Naive B cell (primary cell): ENCODE measurements around the gene EPS15. TPM values are rescaled to one million over a fixed set of nuclear protein-coding genes. Genes with fewer than 3 reads are reported as not detected.
A peak's percentile ranks its signal among the peaks of the same experiment; 100 is the strongest.
"Not testable (repeated sequence)": the region's sequence is repeated elsewhere in the genome, so short reads cannot be mapped to it uniquely, and the experiment has no call there.

ENCODE experiments used
- ATAC-seq, 2 donors: fragments of 150-1000 bp; cut with Tn5 transposase; 2 replicates each; pipeline ENCODE4 v1.10.0; 2021; ENCODE audit warnings: low read depth in 2 of 2, mild to moderate bottlenecking in 2 of 2, moderate library complexity in 2 of 2
- DNase-seq: peaks from one replicate; pipeline ENCODE4 v3.0.0; 2022
- H3K27ac Mint-ChIP-seq, 6 donors: one replicate each; pipeline ENCODE4 v1.8.0; 2020 to 2022; ENCODE audit warnings: mild to moderate bottlenecking in 6 of 6, mixed read lengths in 6 of 6, moderate library complexity in 5 of 6, inconsistent platforms in 2 of 6
- H3K27me3 Mint-ChIP-seq, 3 donors: one replicate each; pipeline ENCODE4 v1.8.0; 2021 to 2022; ENCODE audit warnings: mixed read lengths in 3 of 3, mild to moderate bottlenecking in 1 of 3
- H3K36me3 Mint-ChIP-seq, 2 donors: one replicate each; pipeline ENCODE4 v1.8.0; 2020 to 2022; ENCODE audit warnings: mixed read lengths in 2 of 2, inconsistent platforms in 1 of 2, mild to moderate bottlenecking in 1 of 2
- H3K4me1 Mint-ChIP-seq, 3 donors: one replicate each; pipeline ENCODE4 v1.8.0; 2020 to 2022; ENCODE audit warnings: mixed read lengths in 3 of 3, inconsistent platforms in 1 of 3, mild to moderate bottlenecking in 1 of 3, moderate library complexity in 1 of 3
- H3K4me3 Mint-ChIP-seq, 8 donors: one replicate each; pipeline ENCODE4 v1.8.0; 2020 to 2022; ENCODE audit warnings: mild to moderate bottlenecking in 8 of 8, mixed read lengths in 8 of 8, moderate library complexity in 8 of 8, inconsistent platforms in 2 of 8
- H3K9me3 Mint-ChIP-seq, 7 donors: one replicate each; pipeline ENCODE4 v1.8.0; 2020 to 2022; ENCODE audit warnings: mixed read lengths in 7 of 7, mild to moderate bottlenecking in 5 of 7, inconsistent platforms in 2 of 7, moderate library complexity in 1 of 7
- polyA plus RNA-seq, 6 donors: library from polyadenylated mRNA; unstranded; fragments of 300-500 nt; fragmentation: Illumina TruSeq; gene quantifications; one replicate each; pipeline ENCODE4 v1.2.3, GENCODE V29; 2021; ENCODE audit warnings: low read depth in 6 of 6

EPS15 gene
- polyA plus RNA-seq, 6 donors from 2014 or later, result 40.6 to 76.5 (median 67.9) TPM

DNA sequence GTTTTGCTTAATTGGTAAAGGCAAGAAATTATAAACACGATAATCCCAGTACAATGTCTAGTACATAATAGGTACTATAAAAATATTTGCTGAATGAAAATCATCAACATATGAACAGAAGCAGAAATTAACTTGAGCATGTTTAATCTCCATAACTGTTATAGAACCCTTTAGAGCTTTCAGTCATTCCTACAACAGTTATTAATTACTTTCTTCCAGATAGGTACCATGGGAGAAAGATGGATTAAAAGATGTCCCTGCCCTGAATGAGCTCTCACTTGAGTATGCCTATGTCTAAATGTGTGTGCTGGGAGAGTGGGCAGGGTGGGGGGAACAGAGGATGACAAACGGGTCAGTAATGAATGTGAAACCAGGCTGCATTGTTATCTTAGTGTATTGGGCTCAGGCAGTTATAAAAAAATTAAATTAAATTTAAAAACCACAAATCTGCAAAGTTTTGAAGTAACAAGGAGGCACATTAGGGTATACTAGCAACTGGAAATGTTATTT is 2.4 kb downstream of the EPS15 start:
- no peak for ATAC-seq
- DNase-seq, result no peak
- H3K36me3 Mint-ChIP-seq, result peaks cover 0 to 8% of the 10 kb centered on the region in 2 donors
- no peaks in the 10 kb centered on the region for H3K27me3 Mint-ChIP-seq
- H3K9me3 Mint-ChIP-seq, result no peaks in the 10 kb centered on the region
- peak overlapping the region; percentile 68 to 94 (median 87) for H3K27ac Mint-ChIP-seq
- H3K4me1 Mint-ChIP-seq, result peaks cover 65 to 80% (median 72%) of the 10 kb centered on the region in 3 donors
- peak overlapping the region; percentile 40 to 99 (median 79) for H3K4me3 Mint-ChIP-seq

DNA sequence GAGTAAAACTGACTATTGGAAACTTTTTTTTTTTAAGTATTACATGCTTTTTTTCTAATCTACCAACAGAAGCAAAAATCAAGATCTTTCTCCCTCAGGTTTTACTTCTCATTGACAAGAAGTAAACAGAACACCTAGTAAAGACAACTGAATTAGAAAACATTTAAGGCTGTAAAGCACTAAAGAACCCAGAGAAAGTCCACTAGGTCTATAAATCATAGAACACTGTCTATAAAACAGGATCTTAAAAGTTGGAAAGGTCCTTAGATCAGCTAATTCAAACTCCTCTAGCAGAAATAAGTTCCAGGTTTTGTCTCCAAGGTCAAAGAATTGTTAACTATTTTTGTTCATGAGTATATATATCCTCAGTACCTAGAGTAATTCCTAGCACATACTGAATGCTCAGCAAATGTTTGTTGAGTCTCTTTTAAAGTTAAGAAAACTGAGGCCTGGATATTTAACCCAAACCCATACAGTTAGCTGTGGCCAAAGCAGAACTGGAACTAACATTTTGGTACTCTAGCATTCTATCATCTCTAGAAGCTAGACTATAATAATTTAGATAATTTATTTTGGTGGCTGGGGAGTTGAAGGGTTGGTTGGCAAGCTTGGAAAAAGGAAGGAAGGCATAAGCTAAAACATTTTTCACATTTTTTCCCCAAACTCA is 3.0 kb downstream of the EPS15 start:
- H3K36me3 Mint-ChIP-seq, result peaks cover 0 to 8% of the 10 kb centered on the region in 2 donors
- ATAC-seq, result no peak

DNA sequence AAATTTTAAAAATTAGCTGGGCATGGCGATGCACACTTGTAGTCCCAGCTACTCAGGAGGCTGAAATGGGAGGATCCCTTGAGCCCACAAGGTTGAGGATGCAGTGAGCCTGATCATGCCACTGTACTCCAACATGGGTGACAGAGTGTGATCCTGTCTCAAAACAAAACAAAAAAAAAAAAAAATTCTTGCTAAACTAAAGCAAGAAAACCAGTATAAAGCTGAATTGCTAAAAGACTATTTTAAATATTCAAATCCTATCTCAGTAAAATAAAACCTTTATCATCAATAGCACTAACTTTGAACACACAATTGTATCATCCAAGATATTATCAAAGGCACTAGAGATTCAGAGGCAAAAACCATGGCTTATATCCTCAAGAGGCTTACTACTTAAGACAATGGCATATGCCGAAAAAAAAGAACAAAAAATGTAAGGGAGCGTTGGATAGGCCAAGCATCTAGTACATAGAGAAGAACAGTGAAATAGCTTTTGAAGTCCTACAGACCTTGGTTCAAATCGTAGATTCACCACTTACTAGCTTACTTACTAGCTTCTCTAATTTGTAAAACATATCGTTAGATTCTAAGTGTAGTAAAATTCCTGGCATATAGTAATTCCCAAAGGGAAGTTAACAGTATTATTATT is 3.6 kb downstream of the EPS15 start:
- peaks cover 61 to 80% (median 72%) of the 10 kb centered on the region in 3 donors for H3K4me1 Mint-ChIP-seq
- peak overlapping the region; percentile 42 to 99 (median 79) for H3K4me3 Mint-ChIP-seq
- DNase-seq (no peak), ATAC-seq (no peak)
- peaks cover 0 to 8% of the 10 kb centered on the region in 2 donors for H3K36me3 Mint-ChIP-seq
- no peaks in the 10 kb centered on the region for H3K27me3 Mint-ChIP-seq
- H3K9me3 Mint-ChIP-seq, result no peaks in the 10 kb centered on the region
- peak overlapping the region; percentile 84 to 94 (median 90) for H3K27ac Mint-ChIP-seq

More for the DNA sequence above, 3.0 kb downstream of the EPS15 start:
- H3K4me3 Mint-ChIP-seq, result peak overlapping the region; percentile 49 to 99 (median 79)
- H3K4me1 Mint-ChIP-seq, result peaks cover 67 to 81% (median 78%) of the 10 kb centered on the region in 3 donors
- no peaks in the 10 kb centered on the region for H3K9me3 Mint-ChIP-seq
- no peaks in the 10 kb centered on the region for H3K27me3 Mint-ChIP-seq
- H3K27ac Mint-ChIP-seq, result peak overlapping the region; percentile 7 to 94 (median 90)
- DNase-seq, result no peak

DNA sequence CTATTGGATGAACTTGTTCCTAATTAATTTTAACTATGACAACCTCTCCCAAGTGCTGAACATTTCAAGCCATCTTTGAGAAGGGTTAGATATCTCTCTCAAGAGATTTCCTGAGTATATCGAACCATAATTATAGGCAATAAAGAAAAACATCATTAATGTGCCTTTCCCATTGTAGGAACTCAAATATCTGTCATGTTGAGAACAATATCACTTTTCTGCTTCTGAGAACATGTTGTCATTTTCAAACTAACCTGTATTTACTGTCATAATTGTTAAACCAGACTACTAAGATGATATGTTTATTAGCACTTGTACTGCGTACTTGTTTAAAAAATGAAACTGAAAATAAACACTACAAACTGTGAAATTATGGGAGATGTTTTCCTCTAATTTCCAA is 4.3 kb downstream of the EPS15 start:
- Mint-ChIP-seq H3K4me1 (peaks cover 58 to 80% (median 71%) of the 10 kb centered on the region in 3 donors), H3K27ac (peak overlapping the region; percentile 29 to 94 (median 86)), H3K27me3 (no peaks in the 10 kb centered on the region), H3K36me3 (peaks cover 0 to 8% of the 10 kb centered on the region in 2 donors), H3K9me3 (no peaks in the 10 kb centered on the region), H3K4me3 (peak overlapping the region; percentile 41 to 97 (median 75))
- DNase-seq, result no peak
- no peak for ATAC-seq

DNA sequence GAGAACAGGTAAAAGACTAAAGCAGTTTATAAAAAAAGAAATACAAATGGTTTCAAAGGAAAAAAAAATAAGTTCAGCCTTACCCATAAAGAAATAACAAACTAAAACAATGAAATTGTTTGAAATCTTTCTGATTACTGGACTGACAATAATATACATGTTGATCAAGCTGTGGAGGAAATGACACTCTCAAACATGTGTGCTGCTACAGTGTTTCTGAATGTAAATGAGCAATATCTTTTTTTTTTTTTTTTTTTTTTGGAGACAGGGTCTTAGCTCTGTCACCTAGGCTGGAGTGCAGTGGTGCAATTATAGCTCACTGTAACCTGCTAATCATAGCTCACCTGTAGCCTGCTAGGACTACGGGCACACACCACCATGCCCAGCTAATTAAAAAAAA is 6.5 kb downstream of the EPS15 start:
- no peak for DNase-seq
- Mint-ChIP-seq H3K27ac (peak overlapping the region in 2 of 6 donors; percentile 54 to 58), H3K36me3 (no peaks in the 10 kb centered on the region), H3K27me3 (no peaks in the 10 kb centered on the region), H3K4me3 (peak overlapping the region in 5 of 8 donors; percentile 44 to 65 (median 47)), H3K9me3 (no peaks in the 10 kb centered on the region), H3K4me1 (peaks cover 54 to 82% (median 73%) of the 10 kb centered on the region in 3 donors)
- ATAC-seq, result peak; percentile 55 to 61

DNA sequence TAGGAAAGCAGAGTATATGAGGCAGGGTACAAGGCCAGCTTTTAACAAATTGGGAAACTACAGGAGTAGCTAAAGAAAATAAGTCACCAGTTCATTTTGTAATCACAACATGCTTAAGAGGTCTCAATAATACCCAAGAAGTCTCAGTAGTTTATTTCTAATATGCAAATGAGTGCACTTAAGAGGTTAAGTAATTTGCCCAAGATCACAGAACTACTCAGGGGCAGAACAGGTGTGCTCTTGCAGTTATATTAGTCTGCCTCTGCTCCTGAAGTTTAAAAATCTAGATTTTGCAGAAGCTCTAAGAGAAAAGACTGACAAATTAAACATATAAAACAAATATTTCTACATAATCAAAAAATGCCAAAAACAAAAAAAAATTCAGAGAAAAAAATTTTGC is 6.9 kb downstream of the EPS15 start:
- H3K27me3 Mint-ChIP-seq, result no peaks in the 10 kb centered on the region
- peak overlapping the region in 5 of 8 donors; percentile 19 to 65 (median 45) for H3K4me3 Mint-ChIP-seq
- peak overlapping the region in 2 of 6 donors; percentile 30 to 54 for H3K27ac Mint-ChIP-seq
- H3K36me3 Mint-ChIP-seq, result no peaks in the 10 kb centered on the region
- H3K9me3 Mint-ChIP-seq, result no peaks in the 10 kb centered on the region
- no peak for DNase-seq
- H3K4me1 Mint-ChIP-seq, result peaks cover 49 to 82% (median 73%) of the 10 kb centered on the region in 3 donors
- ATAC-seq, result peak in 1 of 2 donors; percentile 45

DNA sequence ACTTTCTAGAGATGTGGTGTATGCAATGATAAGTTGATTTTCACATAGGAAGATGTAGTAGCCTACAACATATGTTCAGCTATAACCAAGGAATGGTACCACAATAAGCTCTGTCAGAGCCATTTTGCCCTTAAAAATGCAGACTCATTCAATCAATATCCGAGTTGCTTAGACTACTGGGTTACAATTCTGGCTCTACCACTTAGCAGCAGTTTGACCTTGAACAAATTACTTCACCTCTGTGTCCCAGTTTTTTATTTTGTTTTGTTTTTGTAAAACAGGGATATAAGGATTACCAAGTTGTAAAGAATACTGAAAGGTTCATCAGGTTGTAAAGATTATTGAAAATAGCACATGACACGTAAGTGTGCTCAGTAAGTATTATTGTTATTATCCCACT is 9.3 kb downstream of the EPS15 start:
- H3K27me3 Mint-ChIP-seq, result no peaks in the 10 kb centered on the region
- peak overlapping the region in 1 of 6 donors; percentile 15 for H3K27ac Mint-ChIP-seq
- peaks cover 0 to 5% of the 10 kb centered on the region in 2 donors for H3K36me3 Mint-ChIP-seq
- no peak overlapping the region for H3K4me3 Mint-ChIP-seq
- DNase-seq, result no peak
- H3K4me1 Mint-ChIP-seq, result peaks cover 46 to 78% (median 69%) of the 10 kb centered on the region in 3 donors
- H3K9me3 Mint-ChIP-seq, result no peaks in the 10 kb centered on the region
- ATAC-seq, result no peak

DNA sequence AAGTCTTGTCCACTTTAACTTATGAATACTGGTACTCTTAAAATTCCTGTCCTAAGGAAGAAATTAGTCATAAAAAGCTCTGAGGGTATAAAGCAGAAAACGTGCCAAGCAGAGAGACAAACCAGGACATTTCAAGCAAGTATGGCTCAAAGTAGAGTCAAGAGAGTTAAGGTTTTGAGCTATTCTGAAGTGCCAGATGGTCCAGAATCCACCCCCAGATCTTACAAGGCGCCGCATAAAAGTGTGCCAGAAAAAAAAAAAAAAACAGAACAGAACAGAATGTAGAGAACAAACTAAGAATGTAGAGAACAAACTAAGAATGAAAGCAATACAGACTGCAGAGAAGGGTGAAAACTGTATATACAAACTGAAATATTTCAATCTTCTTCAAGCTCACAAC is 12.5 kb downstream of the EPS15 start:
- Mint-ChIP-seq H3K27me3 (no peaks in the 10 kb centered on the region), H3K4me3 (peak overlapping the region in 6 of 8 donors; percentile 2 to 62 (median 30)), H3K9me3 (no peaks in the 10 kb centered on the region), H3K27ac (peak overlapping the region in 3 of 6 donors; percentile 0 to 70 (median 23)), H3K4me1 (peaks cover 30 to 77% (median 68%) of the 10 kb centered on the region in 3 donors), H3K36me3 (peaks cover 0 to 8% of the 10 kb centered on the region in 2 donors)
- DNase-seq (no peak), ATAC-seq (peak; percentile 53 to 54)

DNA sequence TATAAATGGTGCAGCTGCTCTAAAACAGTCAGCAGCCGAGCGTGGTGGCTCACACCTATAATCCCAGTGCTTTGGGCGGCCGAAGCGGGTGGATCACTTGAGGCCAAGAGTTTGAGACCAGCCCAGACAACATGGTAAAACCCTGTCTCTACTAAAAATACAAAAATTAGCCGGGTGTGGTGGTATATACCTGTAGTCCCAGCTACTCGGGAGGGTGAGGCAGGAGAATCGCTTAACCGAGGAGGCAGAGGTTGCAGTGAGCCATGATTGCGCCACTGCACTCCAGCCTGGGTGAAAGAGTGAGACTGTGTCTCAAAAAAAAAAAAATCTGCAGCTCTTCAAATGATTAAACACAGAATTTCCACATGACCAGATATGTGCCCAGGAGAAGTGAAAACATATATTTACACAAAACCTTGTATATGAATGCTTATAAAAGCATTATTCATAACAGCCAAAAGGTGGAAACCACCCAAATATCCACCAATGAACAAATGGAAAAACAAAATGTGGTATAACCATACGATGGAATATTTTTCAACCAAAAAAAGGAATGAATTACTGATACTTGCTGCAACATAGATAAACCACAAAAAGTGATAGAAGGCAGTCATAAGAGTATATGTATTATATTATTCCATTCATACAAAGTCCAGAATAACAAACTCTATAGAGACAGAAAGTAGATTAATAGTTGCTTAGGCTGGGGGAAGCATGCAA is 14.1 kb downstream of the EPS15 start:
- Mint-ChIP-seq H3K27me3 (no peaks in the 10 kb centered on the region), H3K4me1 (peaks cover 32 to 84% (median 74%) of the 10 kb centered on the region in 3 donors), H3K27ac (peak overlapping the region; percentile 39 to 93 (median 72)), H3K4me3 (peak overlapping the region in 5 of 8 donors; percentile 6 to 80 (median 31)), H3K9me3 (no peaks in the 10 kb centered on the region), H3K36me3 (peaks cover 0 to 9% of the 10 kb centered on the region in 2 donors)
- no peak for DNase-seq
- ATAC-seq, result peak; percentile 40 to 45

DNA sequence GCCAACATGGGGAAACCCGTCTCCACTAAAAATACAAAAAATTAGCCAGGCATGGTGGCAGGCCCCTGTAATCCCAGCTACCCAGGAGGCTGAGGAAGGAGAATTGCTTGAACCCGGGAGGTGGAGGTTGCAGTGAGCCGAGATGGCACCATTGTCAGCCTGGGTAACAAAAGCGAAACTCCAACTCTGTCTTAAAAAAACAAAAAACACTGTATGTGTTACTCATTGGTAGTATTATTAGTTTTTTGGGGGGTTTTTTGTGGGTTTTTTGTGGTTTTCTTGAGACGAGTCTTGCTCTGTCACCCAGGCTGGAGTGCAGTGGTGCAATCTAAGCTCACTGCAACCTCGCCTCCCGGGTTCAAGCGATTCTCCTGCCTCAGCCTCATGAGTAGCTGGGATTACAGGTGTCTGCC is 17.8 kb downstream of the EPS15 start:
- Mint-ChIP-seq H3K4me3 (peak overlapping the region; percentile 57 to 87 (median 72)), H3K4me1 (peaks cover 43 to 86% (median 68%) of the 10 kb centered on the region in 3 donors), H3K27ac (peak overlapping the region; percentile 71 to 92 (median 88)), H3K36me3 (peaks cover 0 to 13% of the 10 kb centered on the region in 2 donors)
- DNase-seq (peak; percentile 53), ATAC-seq (peak; percentile 83 to 87)
- H3K9me3 Mint-ChIP-seq, H3K27me3 Mint-ChIP-seq: not testable (repeated sequence)

DNA sequence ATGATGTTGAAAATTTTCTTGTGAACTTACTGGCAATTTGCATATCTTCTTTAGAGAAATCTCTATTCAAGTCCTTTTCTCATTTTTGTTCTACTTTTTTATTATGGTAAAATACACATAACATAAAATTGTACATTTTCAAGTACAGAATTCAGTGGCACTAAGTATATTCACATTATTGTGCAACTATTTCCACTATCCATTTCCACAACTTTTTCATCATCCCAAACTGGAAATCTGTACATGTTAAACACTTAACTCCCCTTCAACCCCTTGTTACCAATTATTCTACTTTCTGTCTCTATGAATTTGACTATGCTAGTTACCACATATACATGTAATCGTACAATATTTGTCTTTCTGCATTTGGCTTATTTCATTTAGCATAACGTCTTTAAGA is 19.4 kb downstream of the EPS15 start:
- Mint-ChIP-seq H3K4me3 (peak overlapping the region in 1 of 8 donors; percentile 11), H3K36me3 (peaks cover 0 to 8% of the 10 kb centered on the region in 2 donors), H3K9me3 (no peaks in the 10 kb centered on the region), H3K27me3 (no peaks in the 10 kb centered on the region), H3K27ac (peak overlapping the region in 2 of 6 donors; percentile 22 to 31), H3K4me1 (peaks cover 39 to 77% (median 63%) of the 10 kb centered on the region in 3 donors)
- no peak for DNase-seq
- ATAC-seq, result no peak

DNA sequence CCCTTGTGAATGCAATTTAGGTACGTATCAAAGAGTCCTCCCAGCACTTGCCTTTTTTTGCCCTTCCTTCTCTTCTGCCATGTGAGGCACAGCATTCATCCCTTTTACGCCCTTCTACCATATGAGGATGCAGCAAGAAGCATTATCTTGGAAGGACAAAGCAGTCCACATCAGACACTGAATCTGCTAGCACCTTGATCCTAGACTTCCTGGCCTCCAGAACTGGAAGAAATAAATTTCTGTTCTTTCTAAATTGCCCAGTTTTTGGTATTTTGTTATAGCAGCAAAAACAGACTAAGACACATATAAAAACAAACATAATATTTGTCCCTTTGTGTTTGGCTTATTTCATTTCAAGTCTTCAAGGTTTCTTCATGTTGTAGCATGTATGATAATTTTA is 20.1 kb downstream of the EPS15 start:
- no peak for DNase-seq
- Mint-ChIP-seq H3K4me3 (no peak overlapping the region), H3K9me3 (peaks cover 0 to 3% (median 0%) of the 10 kb centered on the region in 7 donors), H3K27me3 (no peaks in the 10 kb centered on the region), H3K36me3 (peaks cover 0 to 8% of the 10 kb centered on the region in 2 donors), H3K27ac (peak overlapping the region in 2 of 6 donors; percentile 14 to 22), H3K4me1 (peaks cover 43 to 80% (median 67%) of the 10 kb centered on the region in 3 donors)
- no peak for ATAC-seq

DNA sequence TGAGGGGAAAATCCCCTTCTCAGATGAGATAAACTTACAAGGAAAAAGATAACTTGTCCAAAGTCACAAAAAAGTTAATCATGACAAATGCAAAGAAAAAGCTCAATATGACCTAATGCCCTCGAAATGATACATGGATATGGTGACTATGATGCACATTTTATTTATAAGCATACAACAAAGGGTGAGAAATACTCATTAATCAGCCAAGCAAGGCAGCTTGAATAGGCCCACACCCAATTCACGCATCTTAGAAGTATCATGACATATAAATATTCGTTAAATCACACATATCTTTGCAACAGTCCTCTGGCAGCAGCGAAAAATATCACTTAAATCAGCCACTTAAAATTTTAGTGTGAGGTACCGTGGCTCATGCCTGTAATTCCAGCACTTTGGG is 21.7 kb downstream of the EPS15 start:
- Mint-ChIP-seq H3K9me3 (peaks cover 0 to 4% (median 0%) of the 10 kb centered on the region in 7 donors), H3K36me3 (peaks cover 0 to 5% of the 10 kb centered on the region in 2 donors), H3K27me3 (no peaks in the 10 kb centered on the region), H3K4me1 (peaks cover 46 to 76% (median 67%) of the 10 kb centered on the region in 3 donors), H3K4me3 (peak overlapping the region in 1 of 8 donors; percentile 30), H3K27ac (peak overlapping the region in 2 of 6 donors; percentile 35 to 63)
- ATAC-seq (no peak), DNase-seq (no peak)
